ENCODE results near the gene RASGRF1.

- no peak for TF ChIP-seq CTCF (IDR thresholded peaks at IDR 0.05)
- no peak for TF ChIP-seq POLR2A (IDR thresholded peaks at IDR 0.05)
Observed at GRCh38 chr15:78951841-78952238, 138.7 kb downstream of the RASGRF1 start.
